GM12878 (cell line): ENCODE results near the gene SUSD6.

Source experiments
- ATF7 ChIP-seq: fragments of 450-650 bp; IDR thresholded peaks from 2 replicates; pipeline ENCODE4 v1.6.1; 2016; ENCODE audit warnings: low read depth, mild to moderate bottlenecking
- CREB1 ChIP-seq: IDR thresholded peaks from 2 replicates; pipeline ENCODE4 v1.6.1; 2012; ENCODE audit warnings: low read depth, mild to moderate bottlenecking, inconsistent platforms
- EP300 ChIP-seq, 2 experiments: fragments of 150-350 bp in 1 of 2; IDR thresholded peaks; 2 replicates each; pipeline ENCODE4 v1.6.1; 2011 to 2012; ENCODE audit warnings: low read depth in 2 of 2, low read length in 2 of 2, borderline replicate concordance in 1 of 2, improper control_type of control experiment in 1 of 2, inconsistent platforms in 1 of 2; ENCODE audit not compliant: control insufficient read depth in 1 of 2
- EZH2 ChIP-seq: IDR thresholded peaks from 2 replicates; pipeline ENCODE4 v1.6.1; 2012; ENCODE audit warnings: low read depth, mild to moderate bottlenecking, control low read depth, inconsistent platforms, low read length, borderline replicate concordance; ENCODE audit not compliant: control insufficient read depth
- FOXM1 ChIP-seq: IDR thresholded peaks from 2 replicates; pipeline ENCODE4 v1.6.1; 2012; ENCODE audit warnings: low read depth, mild to moderate bottlenecking, inconsistent platforms, low read length, moderate library complexity
- POLR2A ChIP-seq: IDR thresholded peaks from 2 replicates; pipeline ENCODE4 v1.6.1; 2011; ENCODE audit warnings: low read depth, mild to moderate bottlenecking, low read length
- POLR2AphosphoS5 ChIP-seq: IDR thresholded peaks from 2 replicates; pipeline ENCODE4 v1.6.1; 2011; ENCODE audit warnings: mild to moderate bottlenecking, low read length, inconsistent platforms
- RBBP5 ChIP-seq: fragments of 200-600 bp; sonication (generic); conservative IDR thresholded peaks from 2 replicates; pipeline ENCODE4 v1.6.1; 2016
- SUZ12 ChIP-seq: fragments of 200-600 bp; sonication (generic); IDR thresholded peaks from one replicate; pipeline ENCODE4 v1.6.1; 2018; ENCODE audit warnings: antibody characterized with exemption, mild to moderate bottlenecking; ENCODE audit not compliant: unreplicated experiment
- TF ChIP-seq, protein P1 (sequence below): IDR thresholded peaks from 2 replicates; pipeline ENCODE4 v1.6.1; 2012; ENCODE audit warnings: mild to moderate bottlenecking, low read depth, low read length
- TF ChIP-seq, protein P2 (sequence below): fragments of 450-650 bp; IDR thresholded peaks from 2 replicates; pipeline ENCODE4 v1.6.1; 2017; ENCODE audit warnings: antibody characterized with exemption, mild to moderate bottlenecking, moderate library complexity
- TF ChIP-seq, protein P3 (sequence below): IDR thresholded peaks from 2 replicates; pipeline ENCODE4 v1.6.1; 2012; ENCODE audit warnings: low read length, inconsistent platforms
- TF ChIP-seq, protein P4 (sequence below), 3 experiments: IDR thresholded peaks in 2 of 3; conservative IDR thresholded peaks in 1 of 3; 2 replicates each; pipeline ENCODE4 v1.5.1; 2011; ENCODE audit warnings: low read depth in 3 of 3, low read length in 3 of 3, mild to moderate bottlenecking in 3 of 3, control low read depth in 2 of 3, moderate library complexity in 2 of 3, inconsistent platforms in 1 of 3, mixed read lengths in 1 of 3; ENCODE audit not compliant: control insufficient read depth in 2 of 3, insufficient read depth in 1 of 3; ENCODE audit errors: extremely low read depth in 1 of 3

DNA sequence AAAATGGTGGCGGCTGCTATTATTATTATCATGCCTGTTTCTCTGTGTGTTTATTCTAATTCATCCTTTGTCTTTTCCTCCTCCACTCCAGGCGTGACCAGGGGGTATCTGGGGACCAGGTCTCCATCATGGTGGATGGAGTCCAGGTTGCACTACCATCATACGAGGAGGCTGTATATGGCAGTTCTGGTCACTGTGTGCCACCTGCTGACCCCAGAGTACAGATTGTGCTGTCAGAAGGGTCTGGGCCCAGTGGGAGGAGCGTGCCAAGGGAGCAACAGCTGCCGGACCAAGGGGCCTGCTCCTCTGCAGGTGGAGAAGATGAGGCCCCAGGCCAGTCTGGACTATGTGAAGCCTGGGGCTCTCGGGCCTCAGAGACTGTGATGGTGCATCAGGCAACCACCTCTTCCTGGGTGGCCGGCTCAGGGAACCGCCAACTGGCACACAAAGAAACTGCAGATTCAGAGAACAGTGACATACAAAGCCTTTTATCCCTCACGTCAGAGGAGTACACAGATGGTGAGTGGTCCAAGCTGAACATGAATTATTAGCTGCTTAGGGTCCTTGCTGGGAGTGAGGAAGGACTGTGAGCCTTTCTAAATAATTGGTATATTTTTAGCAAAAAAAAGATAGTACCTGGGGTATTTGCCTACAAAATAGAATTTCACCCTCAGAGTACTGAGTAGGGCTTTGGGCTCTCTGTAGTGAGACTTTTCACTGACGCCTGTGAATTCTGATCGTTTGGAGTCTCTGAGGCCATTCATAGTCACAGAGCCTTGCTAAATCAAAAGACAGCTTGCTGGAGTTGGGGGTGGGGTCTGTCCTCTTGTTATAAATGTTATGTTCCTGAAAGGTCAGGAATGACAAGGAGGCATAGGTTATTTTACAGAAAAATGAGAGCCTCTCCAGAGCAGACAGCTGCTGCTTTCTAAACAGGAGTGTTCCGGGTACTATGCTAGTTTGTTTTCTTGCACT, 97.5 kb downstream of the SUSD6 start:
- TF ChIP-seq, protein P1, sequence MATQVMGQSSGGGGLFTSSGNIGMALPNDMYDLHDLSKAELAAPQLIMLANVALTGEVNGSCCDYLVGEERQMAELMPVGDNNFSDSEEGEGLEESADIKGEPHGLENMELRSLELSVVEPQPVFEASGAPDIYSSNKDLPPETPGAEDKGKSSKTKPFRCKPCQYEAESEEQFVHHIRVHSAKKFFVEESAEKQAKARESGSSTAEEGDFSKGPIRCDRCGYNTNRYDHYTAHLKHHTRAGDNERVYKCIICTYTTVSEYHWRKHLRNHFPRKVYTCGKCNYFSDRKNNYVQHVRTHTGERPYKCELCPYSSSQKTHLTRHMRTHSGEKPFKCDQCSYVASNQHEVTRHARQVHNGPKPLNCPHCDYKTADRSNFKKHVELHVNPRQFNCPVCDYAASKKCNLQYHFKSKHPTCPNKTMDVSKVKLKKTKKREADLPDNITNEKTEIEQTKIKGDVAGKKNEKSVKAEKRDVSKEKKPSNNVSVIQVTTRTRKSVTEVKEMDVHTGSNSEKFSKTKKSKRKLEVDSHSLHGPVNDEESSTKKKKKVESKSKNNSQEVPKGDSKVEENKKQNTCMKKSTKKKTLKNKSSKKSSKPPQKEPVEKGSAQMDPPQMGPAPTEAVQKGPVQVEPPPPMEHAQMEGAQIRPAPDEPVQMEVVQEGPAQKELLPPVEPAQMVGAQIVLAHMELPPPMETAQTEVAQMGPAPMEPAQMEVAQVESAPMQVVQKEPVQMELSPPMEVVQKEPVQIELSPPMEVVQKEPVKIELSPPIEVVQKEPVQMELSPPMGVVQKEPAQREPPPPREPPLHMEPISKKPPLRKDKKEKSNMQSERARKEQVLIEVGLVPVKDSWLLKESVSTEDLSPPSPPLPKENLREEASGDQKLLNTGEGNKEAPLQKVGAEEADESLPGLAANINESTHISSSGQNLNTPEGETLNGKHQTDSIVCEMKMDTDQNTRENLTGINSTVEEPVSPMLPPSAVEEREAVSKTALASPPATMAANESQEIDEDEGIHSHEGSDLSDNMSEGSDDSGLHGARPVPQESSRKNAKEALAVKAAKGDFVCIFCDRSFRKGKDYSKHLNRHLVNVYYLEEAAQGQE: no peak
- TF ChIP-seq EP300 (IDR thresholded peaks at IDR 0.05; ENCODE audit: borderline replicate concordance in 1 of 2, control insufficient read depth in 1 of 2, low read depth in 2 of 2, low read length in 2 of 2) (no peak), CREB1 (no peak), SUZ12 (no peak), EZH2 (no peak), RBBP5 (no peak), POLR2AphosphoS5 (no peak), ATF7 (no peak), POLR2A (no peak), FOXM1 (no peak)
- TF ChIP-seq, protein P2, sequence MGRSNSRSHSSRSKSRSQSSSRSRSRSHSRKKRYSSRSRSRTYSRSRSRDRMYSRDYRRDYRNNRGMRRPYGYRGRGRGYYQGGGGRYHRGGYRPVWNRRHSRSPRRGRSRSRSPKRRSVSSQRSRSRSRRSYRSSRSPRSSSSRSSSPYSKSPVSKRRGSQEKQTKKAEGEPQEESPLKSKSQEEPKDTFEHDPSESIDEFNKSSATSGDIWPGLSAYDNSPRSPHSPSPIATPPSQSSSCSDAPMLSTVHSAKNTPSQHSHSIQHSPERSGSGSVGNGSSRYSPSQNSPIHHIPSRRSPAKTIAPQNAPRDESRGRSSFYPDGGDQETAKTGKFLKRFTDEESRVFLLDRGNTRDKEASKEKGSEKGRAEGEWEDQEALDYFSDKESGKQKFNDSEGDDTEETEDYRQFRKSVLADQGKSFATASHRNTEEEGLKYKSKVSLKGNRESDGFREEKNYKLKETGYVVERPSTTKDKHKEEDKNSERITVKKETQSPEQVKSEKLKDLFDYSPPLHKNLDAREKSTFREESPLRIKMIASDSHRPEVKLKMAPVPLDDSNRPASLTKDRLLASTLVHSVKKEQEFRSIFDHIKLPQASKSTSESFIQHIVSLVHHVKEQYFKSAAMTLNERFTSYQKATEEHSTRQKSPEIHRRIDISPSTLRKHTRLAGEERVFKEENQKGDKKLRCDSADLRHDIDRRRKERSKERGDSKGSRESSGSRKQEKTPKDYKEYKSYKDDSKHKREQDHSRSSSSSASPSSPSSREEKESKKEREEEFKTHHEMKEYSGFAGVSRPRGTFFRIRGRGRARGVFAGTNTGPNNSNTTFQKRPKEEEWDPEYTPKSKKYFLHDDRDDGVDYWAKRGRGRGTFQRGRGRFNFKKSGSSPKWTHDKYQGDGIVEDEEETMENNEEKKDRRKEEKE: no peak
- TF ChIP-seq, protein P3, sequence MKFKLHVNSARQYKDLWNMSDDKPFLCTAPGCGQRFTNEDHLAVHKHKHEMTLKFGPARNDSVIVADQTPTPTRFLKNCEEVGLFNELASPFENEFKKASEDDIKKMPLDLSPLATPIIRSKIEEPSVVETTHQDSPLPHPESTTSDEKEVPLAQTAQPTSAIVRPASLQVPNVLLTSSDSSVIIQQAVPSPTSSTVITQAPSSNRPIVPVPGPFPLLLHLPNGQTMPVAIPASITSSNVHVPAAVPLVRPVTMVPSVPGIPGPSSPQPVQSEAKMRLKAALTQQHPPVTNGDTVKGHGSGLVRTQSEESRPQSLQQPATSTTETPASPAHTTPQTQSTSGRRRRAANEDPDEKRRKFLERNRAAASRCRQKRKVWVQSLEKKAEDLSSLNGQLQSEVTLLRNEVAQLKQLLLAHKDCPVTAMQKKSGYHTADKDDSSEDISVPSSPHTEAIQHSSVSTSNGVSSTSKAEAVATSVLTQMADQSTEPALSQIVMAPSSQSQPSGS: no peak
- TF ChIP-seq, protein P4, sequence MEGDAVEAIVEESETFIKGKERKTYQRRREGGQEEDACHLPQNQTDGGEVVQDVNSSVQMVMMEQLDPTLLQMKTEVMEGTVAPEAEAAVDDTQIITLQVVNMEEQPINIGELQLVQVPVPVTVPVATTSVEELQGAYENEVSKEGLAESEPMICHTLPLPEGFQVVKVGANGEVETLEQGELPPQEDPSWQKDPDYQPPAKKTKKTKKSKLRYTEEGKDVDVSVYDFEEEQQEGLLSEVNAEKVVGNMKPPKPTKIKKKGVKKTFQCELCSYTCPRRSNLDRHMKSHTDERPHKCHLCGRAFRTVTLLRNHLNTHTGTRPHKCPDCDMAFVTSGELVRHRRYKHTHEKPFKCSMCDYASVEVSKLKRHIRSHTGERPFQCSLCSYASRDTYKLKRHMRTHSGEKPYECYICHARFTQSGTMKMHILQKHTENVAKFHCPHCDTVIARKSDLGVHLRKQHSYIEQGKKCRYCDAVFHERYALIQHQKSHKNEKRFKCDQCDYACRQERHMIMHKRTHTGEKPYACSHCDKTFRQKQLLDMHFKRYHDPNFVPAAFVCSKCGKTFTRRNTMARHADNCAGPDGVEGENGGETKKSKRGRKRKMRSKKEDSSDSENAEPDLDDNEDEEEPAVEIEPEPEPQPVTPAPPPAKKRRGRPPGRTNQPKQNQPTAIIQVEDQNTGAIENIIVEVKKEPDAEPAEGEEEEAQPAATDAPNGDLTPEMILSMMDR (IDR thresholded peaks at IDR 0.05 in 2 of 3, conservative IDR thresholded peaks at IDR 0.05 in 1 of 3; ENCODE audit: control insufficient read depth in 2 of 3, extremely low read depth in 1 of 3, insufficient read depth in 1 of 3, low read depth in 3 of 3, low read length in 3 of 3): peak; percentile 20 to 44 (median 30); a peak in 3 of 6 replicates
